GM03348 (cell line): ENCODE data around the gene BAG5.
A peak's percentile ranks its signal among the peaks of the same experiment; 100 is the strongest.
"Not testable (repeated sequence)": the region's sequence is repeated elsewhere in the genome, so short reads cannot be mapped to it uniquely, and the experiment has no call there.

Experiments
- DNase-seq: peaks from one replicate; pipeline ENCODE4 v3.0.0; 2012; ENCODE audit warnings: low spot score

Gene BAG5, protein sequence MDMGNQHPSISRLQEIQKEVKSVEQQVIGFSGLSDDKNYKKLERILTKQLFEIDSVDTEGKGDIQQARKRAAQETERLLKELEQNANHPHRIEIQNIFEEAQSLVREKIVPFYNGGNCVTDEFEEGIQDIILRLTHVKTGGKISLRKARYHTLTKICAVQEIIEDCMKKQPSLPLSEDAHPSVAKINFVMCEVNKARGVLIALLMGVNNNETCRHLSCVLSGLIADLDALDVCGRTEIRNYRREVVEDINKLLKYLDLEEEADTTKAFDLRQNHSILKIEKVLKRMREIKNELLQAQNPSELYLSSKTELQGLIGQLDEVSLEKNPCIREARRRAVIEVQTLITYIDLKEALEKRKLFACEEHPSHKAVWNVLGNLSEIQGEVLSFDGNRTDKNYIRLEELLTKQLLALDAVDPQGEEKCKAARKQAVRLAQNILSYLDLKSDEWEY

DNA sequence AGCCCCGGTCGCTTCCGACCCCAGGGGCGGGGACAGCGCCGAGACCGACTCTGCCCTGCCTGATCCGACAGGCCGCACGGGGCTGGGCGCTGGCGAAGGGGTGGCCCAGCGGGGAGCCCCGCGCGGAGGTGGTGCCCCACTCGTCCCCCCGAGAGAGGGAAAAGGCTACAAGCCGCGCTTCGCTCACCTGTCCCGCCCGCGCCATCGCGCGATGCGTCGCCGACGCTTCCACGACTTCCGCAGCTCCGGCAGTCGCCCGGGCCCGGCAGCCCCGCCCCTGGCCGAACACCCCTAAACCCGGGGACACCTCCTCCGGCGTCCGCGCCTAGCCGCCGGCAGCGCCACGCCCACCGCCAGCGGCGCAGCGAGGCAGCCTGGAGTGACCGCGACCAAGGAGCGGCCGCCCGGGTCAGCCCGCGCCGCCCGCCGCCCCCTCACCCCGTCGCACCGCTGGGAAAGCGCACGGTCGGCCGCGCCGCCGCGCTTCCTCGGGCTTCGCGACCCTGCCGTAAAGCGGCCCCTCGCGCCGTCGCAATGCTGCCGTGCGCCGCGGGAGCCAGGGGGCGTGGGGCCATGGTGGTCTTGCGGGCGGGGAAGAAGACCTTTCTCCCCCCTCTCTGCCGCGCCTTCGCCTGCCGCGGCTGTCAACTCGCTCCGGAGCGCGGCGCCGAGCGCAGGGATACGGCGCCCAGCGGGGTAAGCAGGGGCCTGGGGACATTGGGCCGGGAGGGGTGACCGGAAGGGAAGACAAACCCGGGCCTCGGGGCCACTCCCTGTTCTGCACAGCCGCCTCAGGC is at the start of gene BAG5, which contains the start of gene COA8:
BAG5 (minus strand) TSS at position 229 of the 797 bp plus-strand sequence. CDS start 1,493 bp downstream, outside the sequence.
COA8 (plus strand) TSS at position 532 of the 797 bp plus-strand sequence; CDS start at position 574, 42 bp downstream.
- DNase-seq, result peak; percentile 94

DNA sequence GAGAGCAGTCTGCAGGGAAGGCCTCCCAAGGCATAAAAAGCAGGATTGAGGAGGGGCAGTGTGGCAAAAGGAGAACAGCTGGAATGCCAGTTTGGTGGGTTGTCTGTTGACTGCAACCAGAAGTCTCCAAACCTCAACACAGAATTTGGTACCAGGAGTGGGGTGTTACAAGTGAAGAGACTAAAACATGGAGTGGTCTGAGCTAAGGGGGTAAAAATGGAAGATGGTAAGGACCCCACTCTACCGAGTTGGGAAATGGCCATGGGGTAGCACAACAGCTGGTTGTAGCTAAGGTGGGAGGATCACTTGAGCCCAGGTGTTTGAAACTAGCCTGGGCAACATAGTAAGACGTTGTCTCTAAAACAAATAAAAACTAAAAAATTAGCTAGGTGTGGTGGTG is 48.8 kb upstream of the BAG5 start:
- no peak for DNase-seq

DNA sequence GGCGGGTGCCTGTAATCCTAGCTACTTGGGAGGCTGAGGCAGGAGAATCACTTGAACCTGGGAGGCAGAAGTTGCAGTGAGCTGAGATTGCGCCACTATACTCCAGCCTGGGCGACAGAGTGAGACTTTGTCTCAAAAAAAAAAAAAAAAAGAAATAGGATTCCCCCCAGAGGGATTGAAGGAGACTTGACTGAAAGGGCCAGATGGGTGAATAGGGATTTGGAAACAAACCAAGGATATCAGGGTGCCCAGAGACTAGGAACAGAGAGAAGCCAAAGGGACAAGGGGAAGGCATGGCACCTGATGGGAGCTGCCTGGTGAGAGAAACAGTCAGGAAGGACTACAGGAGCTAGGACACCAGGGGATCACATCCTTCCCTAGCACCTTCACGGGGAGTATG is 46.6 kb upstream of the BAG5 start:
- not testable (repeated sequence) for DNase-seq

DNA sequence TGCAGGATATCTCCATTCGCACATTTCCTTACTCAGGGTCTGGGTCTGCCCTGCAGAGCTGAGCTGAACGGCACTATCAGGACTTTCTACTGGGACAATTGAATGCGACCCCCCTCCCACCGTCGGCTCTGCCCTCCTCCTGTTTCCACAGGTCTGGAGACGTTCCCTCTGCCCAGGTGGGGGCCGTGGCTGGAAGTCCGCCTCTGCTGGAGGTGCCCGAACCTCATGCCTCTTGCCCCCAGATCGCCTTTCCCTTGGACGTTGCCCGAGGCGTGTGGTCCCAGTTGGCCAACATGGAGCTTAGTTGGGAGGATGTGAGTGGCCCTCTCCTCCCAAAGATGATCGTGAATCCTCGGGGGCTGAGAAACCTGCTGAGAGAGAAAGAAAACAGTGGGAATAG is 45.4 kb upstream of the BAG5 start:
- no peak for DNase-seq

DNA sequence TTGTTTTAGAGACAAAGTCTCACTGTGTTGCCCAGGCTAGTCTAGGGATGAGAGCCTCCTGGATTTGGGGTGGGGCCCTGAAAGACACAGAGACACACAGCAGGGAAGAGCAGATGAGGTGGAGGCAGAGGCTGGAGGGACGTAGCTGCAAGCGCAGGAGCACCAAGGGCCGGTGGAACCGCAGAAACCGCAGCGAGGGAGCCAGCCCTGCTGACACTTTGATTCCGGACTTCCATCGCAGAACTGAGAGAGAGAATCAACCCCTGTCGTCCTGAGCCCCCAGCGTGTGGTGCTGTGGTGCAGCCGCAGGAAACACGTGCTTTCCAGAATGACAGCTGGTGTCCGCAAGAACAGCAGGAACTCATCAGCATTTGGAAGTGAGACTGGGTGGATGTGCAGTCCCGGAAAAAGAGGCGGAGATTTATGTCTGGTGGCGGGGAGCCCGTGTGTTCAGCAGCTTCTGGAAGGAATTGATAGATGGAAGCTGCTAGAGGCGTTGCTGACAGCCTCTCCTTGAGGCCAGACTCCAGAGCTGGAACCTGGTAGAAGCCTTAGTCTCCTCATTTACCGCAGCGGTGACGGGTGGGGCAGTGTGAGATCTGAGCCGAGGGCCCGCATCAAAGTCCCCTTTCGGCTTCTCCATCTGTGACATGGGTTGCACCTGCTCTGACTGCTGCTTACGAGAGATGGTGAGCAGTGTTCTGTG is 44.7 kb upstream of the BAG5 start:
- DNase-seq, result peak; percentile 94

DNA sequence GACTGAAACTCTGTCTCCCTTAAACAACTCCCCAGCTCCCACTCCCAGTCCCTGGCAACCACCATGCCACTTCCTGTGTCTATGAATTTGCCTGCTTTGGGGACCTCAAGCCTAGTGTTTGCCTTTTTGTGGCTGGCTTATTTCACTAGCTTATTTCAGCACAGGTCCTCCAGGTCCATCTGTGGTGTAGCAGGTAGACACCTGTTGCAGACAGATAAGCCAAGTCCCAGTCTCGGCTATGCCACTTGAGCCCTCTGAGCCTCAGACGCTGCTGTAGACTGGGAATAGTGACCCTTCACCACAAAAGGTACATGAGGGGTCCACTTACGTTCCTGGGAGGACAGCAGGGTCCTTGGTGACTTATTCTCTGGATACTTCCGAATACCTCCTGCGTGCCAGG is 42.2 kb upstream of the BAG5 start:
- DNase-seq, result no peak

DNA sequence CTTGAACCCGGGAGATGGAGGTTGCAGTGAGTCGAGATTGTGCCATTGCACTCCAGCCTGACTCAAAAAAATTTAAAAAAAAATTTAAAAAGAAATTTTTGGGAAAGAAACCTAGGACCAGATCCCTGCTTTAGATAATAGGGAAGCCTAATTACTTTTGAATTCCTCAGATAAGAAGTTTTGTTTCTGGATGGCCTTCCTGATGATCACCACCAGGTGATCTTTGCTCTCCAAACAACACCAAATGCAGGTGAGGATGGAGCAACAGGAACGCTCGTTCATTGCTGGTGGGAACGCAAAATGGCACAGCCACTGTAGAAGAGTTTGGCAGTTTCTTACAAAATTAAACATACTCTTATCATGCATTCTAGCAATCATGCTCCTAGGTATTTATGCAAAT is 38.0 kb upstream of the BAG5 start:
- no peak for DNase-seq

DNA sequence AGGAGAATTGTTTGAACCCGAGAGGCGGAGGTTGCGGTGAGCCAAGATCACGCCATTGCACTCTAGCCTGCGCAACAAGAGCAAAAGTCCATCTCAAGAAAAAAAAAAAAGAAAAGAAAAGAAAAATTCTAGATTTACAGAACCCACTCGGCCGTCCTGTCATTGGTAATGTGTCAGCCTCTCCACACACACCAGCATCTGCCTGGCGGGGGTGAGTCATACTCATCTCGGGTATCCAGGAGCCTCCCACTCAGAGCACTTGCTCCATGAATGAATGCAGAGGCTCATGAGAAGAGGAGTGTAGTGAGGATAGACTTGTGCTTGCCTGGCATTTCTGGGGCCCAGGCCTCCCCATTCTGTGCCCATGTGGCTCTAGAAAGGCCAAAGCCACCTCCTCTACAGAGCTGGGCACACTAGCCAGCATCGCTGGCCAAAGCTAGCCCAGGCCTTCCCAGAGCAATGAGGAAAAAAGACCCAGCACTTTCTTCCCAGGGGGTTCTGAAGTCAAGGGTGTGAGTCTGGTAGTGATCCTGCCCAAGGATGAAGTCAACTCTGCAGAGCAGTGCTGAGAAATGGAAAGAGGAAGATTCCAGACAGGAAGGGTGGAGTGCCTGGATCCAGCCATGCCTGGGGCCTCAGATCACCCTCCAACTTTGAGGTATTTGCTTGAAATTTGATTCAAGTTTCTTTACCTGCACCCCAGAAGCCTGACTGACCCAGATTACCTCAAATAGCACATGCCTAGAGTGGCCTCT is 35.3 kb upstream of the BAG5 start:
- peak; percentile 96 for DNase-seq

DNA sequence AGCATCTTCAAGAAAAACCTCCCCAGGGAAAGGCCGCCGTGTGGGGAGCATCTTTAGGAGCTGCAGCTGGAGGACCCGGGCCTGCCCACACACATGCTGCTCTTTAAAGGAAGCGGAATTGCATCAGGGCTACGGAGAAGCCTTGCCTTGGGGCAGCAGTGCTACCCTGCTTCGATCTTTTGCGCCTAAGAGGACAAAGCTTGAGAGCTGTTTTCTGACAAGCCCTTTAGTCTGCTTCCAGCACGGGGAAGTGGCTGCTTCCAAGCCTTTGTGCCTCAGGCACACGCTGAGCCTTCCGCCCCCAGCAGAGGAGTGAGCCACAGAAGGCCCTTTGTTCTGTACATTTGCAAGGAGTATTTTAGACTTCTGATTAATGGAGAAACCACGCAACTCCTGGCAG is 31.8 kb upstream of the BAG5 start:
- DNase-seq, result no peak

DNA sequence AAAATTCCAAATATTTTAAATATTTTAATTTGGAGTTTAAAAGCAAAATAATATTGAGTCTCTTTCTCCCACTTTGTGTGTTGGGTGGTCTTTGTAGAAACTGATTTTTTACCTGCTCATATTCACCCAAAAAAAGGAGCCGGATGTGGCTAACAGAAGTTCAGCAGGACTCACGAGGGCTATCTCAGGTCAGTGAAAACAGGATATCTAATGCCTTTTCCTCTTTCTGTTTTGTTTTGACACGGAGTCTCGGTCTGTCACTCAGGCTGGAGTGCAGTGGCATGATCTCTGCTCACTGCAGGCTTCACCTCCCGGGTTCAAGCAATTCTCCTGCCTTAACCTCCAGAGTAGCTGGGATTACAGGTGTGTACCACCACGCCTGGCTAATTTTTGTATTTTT is 31.1 kb upstream of the BAG5 start:
- no peak for DNase-seq

DNA sequence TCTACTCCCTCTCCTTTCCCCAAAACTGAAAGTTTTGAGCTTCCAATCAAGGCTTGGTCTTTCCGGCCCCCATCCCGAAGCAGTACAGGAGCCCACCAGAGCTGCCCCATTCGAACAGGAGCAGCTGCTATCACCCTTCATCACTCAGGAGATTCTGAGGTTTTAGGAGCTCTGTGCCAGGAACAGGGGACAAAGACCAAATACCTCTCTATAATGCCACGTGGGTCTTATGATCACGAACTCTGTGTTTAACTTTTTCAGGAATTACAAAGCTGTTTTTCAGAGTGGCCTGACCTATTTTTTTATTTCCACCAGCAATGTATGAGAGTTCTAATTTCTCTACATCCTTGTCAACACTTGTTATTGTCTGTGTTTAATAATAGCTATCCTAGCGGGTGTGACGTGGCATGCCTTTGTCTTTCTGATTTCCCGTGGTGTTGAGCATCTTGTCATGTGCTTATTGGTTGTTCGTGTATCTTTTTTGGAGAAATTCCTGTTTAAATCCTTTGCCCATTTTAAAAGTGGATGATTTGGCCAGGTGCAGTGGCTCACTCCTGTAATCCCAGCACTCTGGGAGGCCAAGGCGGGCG is 22.0 kb upstream of the BAG5 start:
- DNase-seq, result no peak

DNA sequence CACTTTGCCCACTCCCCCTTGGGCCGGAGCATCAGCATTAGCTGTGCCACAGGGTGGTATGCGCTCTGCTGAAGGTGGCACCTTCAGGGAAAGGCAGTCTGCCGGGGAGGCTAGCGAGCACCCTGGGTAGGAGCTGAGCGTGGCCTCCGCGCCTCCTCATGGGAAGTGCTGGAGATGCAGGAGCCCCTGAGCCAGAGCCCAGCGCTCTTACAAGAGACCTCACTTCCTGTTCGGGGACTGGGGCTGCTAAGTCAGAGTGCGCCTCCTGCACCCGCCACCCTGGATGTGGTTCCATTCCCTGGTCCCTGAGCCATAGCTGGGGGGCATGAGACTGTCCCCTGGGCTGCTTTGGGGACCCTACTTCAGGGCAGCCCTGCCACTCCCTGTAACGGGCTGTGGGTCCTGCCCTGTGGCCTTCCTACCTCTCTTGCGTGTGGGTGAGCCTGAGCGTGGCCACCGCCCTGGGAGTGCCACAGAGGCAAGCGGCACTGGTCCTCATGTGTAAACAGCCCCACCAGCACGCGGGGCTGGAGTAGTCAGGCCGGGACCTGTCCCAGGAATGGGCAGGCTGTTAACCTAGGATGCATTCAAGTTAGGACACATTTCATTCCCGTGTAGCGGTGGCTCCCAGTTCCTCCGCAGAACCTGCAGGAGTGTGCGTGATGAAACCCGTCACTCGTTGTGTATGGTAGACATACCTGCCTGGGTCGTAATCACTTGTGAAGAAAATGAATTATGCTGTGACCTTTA is 19.7 kb upstream of the BAG5 start:
- no peak for DNase-seq

DNA sequence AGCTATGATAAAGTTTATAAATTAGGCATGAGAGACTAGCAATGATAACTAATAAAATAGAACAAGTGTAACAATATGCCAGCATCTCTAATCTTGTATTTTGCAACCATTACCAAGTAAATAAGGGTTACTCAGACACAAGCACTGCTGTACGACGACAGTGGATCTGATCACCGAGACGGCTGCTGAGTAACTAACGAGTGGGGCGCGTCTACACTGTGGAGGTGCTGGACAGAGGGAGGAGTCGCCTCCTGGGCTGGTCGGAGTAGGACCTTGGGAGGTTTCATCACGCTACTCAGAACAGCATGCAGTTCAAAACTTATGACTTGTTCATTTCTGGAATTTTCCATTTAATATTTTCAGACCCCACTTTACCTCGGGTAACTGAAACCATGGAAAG is 18.7 kb upstream of the BAG5 start:
- DNase-seq, result no peak

DNA sequence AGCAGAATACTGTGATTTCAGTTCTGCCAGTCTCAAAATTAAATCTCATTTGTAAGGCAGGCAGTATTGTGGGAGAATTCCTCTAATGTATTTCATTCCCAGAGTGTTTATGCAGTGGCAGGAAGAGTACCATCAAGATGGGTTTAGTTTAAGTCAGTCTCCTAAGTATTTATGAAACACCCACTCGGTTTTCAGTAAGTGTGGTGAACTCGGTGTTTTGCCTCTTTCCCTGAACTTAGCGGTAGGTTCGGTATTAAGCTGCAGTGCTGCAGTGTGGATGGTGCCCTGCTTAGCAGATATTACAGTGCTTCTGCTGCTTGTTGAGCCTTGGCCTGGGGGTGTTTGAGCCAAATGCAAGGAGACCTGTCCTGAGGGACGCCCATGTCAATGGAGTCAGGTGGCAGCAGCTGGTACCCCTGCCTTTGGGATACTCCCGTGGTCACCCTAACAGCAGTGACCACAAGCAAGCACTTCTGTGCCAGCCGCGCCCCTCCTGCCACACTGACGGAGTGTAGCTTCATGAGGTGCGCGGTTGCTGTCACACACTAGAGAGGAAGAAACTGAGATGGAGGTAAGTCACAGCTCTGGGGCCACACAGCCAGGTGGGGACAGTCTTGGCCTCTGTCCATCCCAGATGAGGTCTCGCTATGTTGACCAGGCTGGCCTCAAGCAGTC is 16.1 kb upstream of the BAG5 start:
- no peak for DNase-seq

DNA sequence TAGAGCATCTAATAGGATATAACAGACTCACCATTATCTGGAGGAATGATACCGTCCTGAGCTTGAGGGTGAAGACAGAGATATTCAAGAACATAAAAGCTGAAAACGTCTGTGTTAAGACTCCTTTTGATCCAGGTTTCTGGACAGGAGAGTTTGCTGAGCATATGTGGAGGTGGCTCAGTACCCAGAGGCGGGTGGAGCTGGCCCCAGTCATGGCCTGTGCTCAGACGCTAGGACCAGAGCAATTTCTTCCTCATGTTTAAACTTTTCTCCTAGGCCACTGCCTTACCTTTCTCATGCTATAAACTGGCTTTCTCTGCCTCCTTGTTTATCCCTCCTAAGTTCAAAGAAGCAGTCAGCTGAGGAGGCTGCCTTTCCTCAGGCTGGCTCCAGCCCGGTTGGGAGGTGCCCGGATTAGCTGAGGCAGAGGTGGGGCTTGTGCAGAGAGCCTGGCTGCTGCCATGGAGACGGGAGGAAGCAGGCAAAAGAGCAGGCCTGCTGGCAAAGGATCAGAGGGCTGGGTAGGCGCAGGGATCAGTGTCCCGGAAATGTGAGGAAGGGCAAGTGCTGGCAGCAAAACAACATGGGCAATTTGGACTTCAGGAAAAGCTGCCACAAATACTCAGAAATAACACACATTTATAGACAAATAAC is 14.0 kb upstream of the BAG5 start:
- DNase-seq, result peak; percentile 94

DNA sequence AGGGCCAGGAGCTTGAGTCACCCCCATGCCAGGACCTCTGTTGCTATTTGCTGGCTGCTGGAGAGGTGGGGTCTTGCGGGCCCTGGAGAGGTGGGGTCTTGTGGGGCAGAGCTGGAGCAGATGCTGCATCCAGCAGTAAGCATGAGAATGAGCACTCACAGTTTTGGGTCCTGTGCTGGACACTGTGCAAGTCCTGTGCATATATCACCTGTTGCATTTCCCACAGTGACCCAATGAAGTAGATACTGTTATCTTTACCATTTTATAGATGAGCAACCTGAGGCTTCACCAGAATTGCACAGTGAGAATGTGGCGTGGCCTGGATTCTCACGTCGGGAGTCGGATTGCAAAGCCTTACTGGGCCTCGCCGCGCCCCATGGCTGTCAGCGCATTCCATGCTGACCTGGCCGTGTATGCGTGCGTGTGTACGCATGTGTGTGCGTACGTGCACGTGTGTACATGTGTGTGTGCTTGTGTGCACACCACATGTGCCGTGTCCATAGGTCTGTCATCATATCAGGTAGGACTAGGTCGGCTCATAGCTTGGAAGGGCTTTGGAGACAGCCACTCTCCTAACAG is 12.3 kb upstream of the BAG5 start:
- no peak for DNase-seq

DNA sequence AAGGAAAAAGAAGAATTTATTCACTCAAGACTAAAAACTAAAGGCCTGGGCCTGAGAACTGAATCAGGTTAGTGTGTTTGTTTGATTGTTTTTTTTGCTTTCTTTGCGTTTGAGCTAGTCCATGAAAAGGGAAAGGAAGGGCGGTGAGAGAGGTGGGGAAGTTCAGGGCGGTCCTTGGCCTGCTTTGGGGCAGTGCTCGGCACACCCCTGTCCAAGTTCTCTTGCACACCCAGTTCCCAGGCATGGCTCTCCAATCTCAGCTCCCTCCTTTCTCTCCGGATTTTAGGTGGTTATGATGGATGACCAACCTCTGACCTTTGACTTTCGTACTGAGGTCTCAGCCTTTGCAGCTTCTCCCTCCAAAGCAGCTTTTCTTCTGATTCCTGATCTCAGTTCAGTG is 11.6 kb upstream of the BAG5 start:
- DNase-seq, result no peak

DNA sequence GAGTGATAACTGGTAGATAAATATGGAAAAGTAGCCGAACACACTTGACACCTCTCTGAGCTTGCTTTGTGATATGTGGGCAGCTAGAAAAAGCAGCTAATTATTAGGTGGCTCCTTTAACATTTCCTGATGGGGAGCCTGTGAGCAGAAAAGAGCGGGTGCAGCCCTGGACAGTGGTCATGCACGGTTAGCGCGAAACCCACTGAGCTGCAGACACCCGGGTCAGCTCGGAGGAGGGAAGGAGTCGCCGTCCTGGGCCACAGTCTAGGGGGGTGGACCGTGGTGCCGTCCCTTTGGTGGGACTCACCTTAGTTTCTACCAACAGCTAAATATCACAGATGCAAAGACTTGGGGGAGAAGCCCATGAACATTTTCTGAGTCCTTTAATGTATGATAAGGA is 7.0 kb upstream of the BAG5 start:
- DNase-seq, result no peak

DNA sequence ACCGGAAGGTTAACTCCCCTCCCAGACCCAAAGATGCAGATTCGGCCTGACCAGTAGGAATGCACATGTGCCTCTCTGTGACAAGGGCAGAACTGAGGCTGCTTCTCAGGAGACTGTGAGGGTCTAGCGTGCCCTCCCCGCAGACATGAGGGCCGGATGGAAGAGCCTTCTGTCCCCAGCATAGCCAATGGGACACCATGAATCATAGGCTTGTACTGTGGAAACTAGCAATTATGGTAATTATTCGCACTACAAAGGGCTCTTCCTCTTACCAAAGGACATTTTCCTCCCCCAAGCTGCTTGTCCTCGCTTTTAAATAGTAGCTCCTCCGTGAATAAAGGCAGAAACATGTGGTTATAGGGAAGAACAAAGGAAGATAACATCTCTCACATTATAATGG is 6.5 kb upstream of the BAG5 start:
- DNase-seq, result no peak
